GM03348 (cell line): Measurements from ENCODE around the gene CLRN3.

ENCODE experiments used
- DNase-seq: peaks from one replicate; pipeline ENCODE4 v3.0.0; 2012; ENCODE audit warnings: low spot score

CLRN3 gene

GRCh38 chr10:127874671-127875448 is 17.9 kb downstream of the CLRN3 start:
- DNase-seq = no peak

GRCh38 chr10:127873901-127874470 is 18.8 kb downstream of the CLRN3 start:
- DNase-seq = no peak

GRCh38 chr10:127872871-127873600 is 19.7 kb downstream of the CLRN3 start:
- no peak for DNase-seq

GRCh38 chr10:127872011-127872761 is 20.6 kb downstream of the CLRN3 start:
- DNase-seq = no peak

GRCh38 chr10:127871631-127872010 is 21.1 kb downstream of the CLRN3 start:
- no peak for DNase-seq

- no peak for DNase-seq
These were observed 23.4 kb downstream of the CLRN3 start for GRCh38 chr10:127869329-127869728.

- DNase-seq = no peak
These were observed 24.9 kb downstream of the CLRN3 start for GRCh38 chr10:127867805-127868204.

- DNase-seq = no peak
These were observed 26.3 kb downstream of the CLRN3 start for GRCh38 chr10:127866276-127867013.

GRCh38 chr10:127863231-127863825 is 29.4 kb downstream of the CLRN3 start:
- no peak for DNase-seq

- no peak for DNase-seq
These were observed 32.1 kb downstream of the CLRN3 start for GRCh38 chr10:127860592-127860991.

- DNase-seq = no peak
These were observed 36.8 kb downstream of the CLRN3 start for GRCh38 chr10:127855976-127856375.

- no peak for DNase-seq
These were observed 37.2 kb downstream of the CLRN3 start for GRCh38 chr10:127855591-127855881.

GRCh38 chr10:127854769-127855590 is 37.8 kb downstream of the CLRN3 start:
- DNase-seq = no peak

- peak; percentile 91 for DNase-seq
These were observed 38.6 kb downstream of the CLRN3 start for GRCh38 chr10:127853868-127854768.

- DNase-seq = no peak
These were observed 40.3 kb downstream of the CLRN3 start for GRCh38 chr10:127852456-127852855.

- no peak for DNase-seq
These were observed 41.0 kb downstream of the CLRN3 start for GRCh38 chr10:127851661-127852194.

- DNase-seq = no peak
These were observed 41.8 kb downstream of the CLRN3 start for GRCh38 chr10:127850944-127851343.

- no peak for DNase-seq
These were observed 42.8 kb downstream of the CLRN3 start for GRCh38 chr10:127849921-127850320.

- DNase-seq = no peak
These were observed 43.5 kb downstream of the CLRN3 start for GRCh38 chr10:127849224-127849623.
